SK-N-SH (cell line): Measurements from ENCODE around the gene S100A13. TPM values are rescaled to one million over a fixed set of nuclear protein-coding genes. Genes with fewer than 3 reads are reported as not detected.
"Not testable (repeated sequence)": the region's sequence is repeated elsewhere in the genome, so short reads cannot be mapped to it uniquely, and the experiment has no call there.

ENCODE experiments used
- CTCF ChIA-PET: fragments of 300-600, 350-600 bp; formaldehyde crosslinking; extraction: SDS; loops from one replicate; lab custom pipeline; 2021; lab: Yijun Ruan, JAX
- POLR2A ChIA-PET: fragments of 350-600 bp; sonication (Branson Sonifier 250); formaldehyde crosslinking; extraction: SDS; loops from one replicate; lab custom pipeline; 2020; ENCODE audit warnings: antibody characterized with exemption, inconsistent platforms; lab: Yijun Ruan, JAX
- DNase-seq: peaks from one replicate; pipeline ENCODE4 v3.0.0; 2012
- H2AFZ ChIP-seq: fragments of 200-600 bp; sonication (generic); 2 replicates; pipeline ENCODE4 v1.8.1; 2016; ENCODE audit warnings: antibody characterized with exemption, mild to moderate bottlenecking, low read depth
- H3F3A ChIP-seq: fragments of 200-600 bp; sonication (generic); replicated peaks from 2 replicates; pipeline ENCODE3; 2016; ENCODE audit warnings: antibody characterized with exemption, mild to moderate bottlenecking; ENCODE audit not compliant: insufficient read depth
- H3K27ac ChIP-seq, 2 experiments: fragments of 200-500 bp in 1 of 2; fragments of 200-600 bp in 1 of 2; sonication (Bioruptor generic) in 1 of 2; sonication (generic), shearing (Covaris generic) in 1 of 2; 2 replicates each; pipeline versions ENCODE4 v1.5.1 to v1.6.1; 2014 to 2016; ENCODE audit warnings: low read depth in 2 of 2, inconsistent platforms in 1 of 2, low read length in 1 of 2, mild to moderate bottlenecking in 1 of 2, mixed read lengths in 1 of 2
- H3K27me3 ChIP-seq: fragments of 200-600 bp; sonication (generic), shearing (Covaris generic); 2 replicates; pipeline ENCODE4 v1.6.1; 2016; ENCODE audit warnings: mixed run types; ENCODE audit not compliant: insufficient read depth
- H3K36me3 ChIP-seq, 2 experiments: fragments of 200-500 bp in 1 of 2; fragments of 200-600 bp in 1 of 2; sonication (Bioruptor generic) in 1 of 2; sonication (generic) in 1 of 2; replicated peaks in 1 of 2; 2 replicates each; pipeline versions ENCODE3 to v1.5.1; 2014 to 2016; ENCODE audit warnings: low read length in 1 of 2, mild to moderate bottlenecking in 1 of 2; ENCODE audit not compliant: insufficient read depth in 2 of 2, control insufficient read depth in 1 of 2
- H3K4me1 ChIP-seq, 2 experiments: fragments of 200-500 bp in 1 of 2; fragments of 200-600 bp in 1 of 2; sonication (Bioruptor generic) in 1 of 2; sonication (generic), shearing (Covaris generic) in 1 of 2; 2 replicates each; pipeline versions ENCODE4 v1.5.1 to v1.6.1; 2014 to 2016; ENCODE audit warnings: low read depth in 1 of 2, low read length in 1 of 2, mixed run types in 1 of 2; ENCODE audit not compliant: insufficient read depth in 2 of 2, control insufficient read depth in 1 of 2
- H3K4me2 ChIP-seq: fragments of 200-600 bp; sonication (generic), shearing (Covaris generic); 2 replicates; pipeline ENCODE4 v1.6.1; 2017; ENCODE audit warnings: mixed run types
- H3K4me3 ChIP-seq, 2 experiments: fragments of 200-500 bp in 1 of 2; fragments of 200-600 bp in 1 of 2; sonication (Bioruptor generic) in 1 of 2; sonication (generic), shearing (Covaris generic) in 1 of 2; 2 replicates each; pipeline versions ENCODE4 v1.5.1 to v1.8.1; 2014 to 2016; ENCODE audit warnings: low read depth in 2 of 2, inconsistent platforms in 1 of 2, low read length in 1 of 2, mild to moderate bottlenecking in 1 of 2, mixed read lengths in 1 of 2, moderate library complexity in 1 of 2
- H3K79me2 ChIP-seq: fragments of 200-600 bp; sonication (generic); 2 replicates; pipeline ENCODE4 v1.8.1; 2017; ENCODE audit warnings: mild to moderate bottlenecking; ENCODE audit not compliant: insufficient read depth
- H3K9ac ChIP-seq: fragments of 200-600 bp; sonication (generic); 2 replicates; pipeline ENCODE4 v1.6.1; 2017; ENCODE audit warnings: mixed run types
- H3K9me2 ChIP-seq: fragments of 200-600 bp; sonication (generic); 2 replicates; pipeline ENCODE4 v1.6.1; 2017; ENCODE audit warnings: mixed run types
- H3K9me3 ChIP-seq: fragments of 200-600 bp; sonication (generic); 2 replicates; pipeline ENCODE4 v1.6.1; 2017; ENCODE audit warnings: mixed run types, mild to moderate bottlenecking, moderate library complexity
- H4K20me1 ChIP-seq: fragments of 200-600 bp; sonication (generic); 2 replicates; pipeline ENCODE4 v1.6.1; 2017; ENCODE audit warnings: mild to moderate bottlenecking, mixed run types; ENCODE audit not compliant: insufficient read depth
- FOXJ3 ChIP-seq: sonication (generic); formaldehyde crosslinking; IDR thresholded peaks from 2 replicates; pipeline ENCODE4 v1.5.1; 2020; ENCODE audit warnings: mild to moderate bottlenecking, missing genetic modification reagents
- FOXM1 ChIP-seq: IDR thresholded peaks from 2 replicates; pipeline ENCODE4 v1.4.0; 2012; ENCODE audit warnings: low read depth, mild to moderate bottlenecking
- JUND ChIP-seq: IDR thresholded peaks from 2 replicates; pipeline ENCODE4 v1.4.0; 2012
- MAX ChIP-seq: IDR thresholded peaks from 2 replicates; pipeline ENCODE4 v1.4.0; 2012; ENCODE audit warnings: low read depth
- MXI1 ChIP-seq: IDR thresholded peaks from 2 replicates; pipeline ENCODE4 v1.6.1; 2012; ENCODE audit warnings: mild to moderate bottlenecking, low read depth, low read length, improper control_type of control experiment
- NFIC ChIP-seq: IDR thresholded peaks from 2 replicates; pipeline ENCODE4 v1.4.0; 2012; ENCODE audit warnings: borderline replicate concordance
- NRF1 ChIP-seq: IDR thresholded peaks from 2 replicates; pipeline ENCODE4 v1.6.1; 2012; ENCODE audit warnings: low read depth, mild to moderate bottlenecking, low read length
- RAD21 ChIP-seq: IDR thresholded peaks from 2 replicates; pipeline ENCODE4 v1.6.1; 2012; ENCODE audit warnings: mild to moderate bottlenecking, low read length
- REST ChIP-seq: IDR thresholded peaks from 2 replicates; pipeline ENCODE4 v1.6.1; 2012; ENCODE audit warnings: mild to moderate bottlenecking, low read depth, low read length, moderate library complexity
- SIN3A ChIP-seq: IDR thresholded peaks from 2 replicates; pipeline ENCODE4 v1.6.1; 2012; ENCODE audit warnings: low read depth, mild to moderate bottlenecking, low read length, moderate library complexity, borderline replicate concordance
- WGBS: methylation state at CpG from one replicate; pipeline ENCODE4 v1.1.6; 2017; ENCODE audit warnings: low lambda C conversion rate; 5-methylcytosine and 5-hydroxymethylcytosine counted together
- polyA plus RNA-seq, 3 experiments: library from polyadenylated mRNA; depleted of rRNA; stranded (reverse); fragments of >200 nt; gene quantifications; 2 replicates each; pipeline ENCODE4 v1.2.3, GENCODE V29; 2012

S100A13 gene
- polyA plus RNA-seq, 1 of the 3 experiments (the other 2 are of a cell fraction) = 12.3 TPM

GRCh38 chr1:153583976-153584375 lies 43.3 kb downstream of the S100A13 start:
- Histone ChIP-seq H2AFZ (peak overlapping the region; percentile 7; the same call in 1 of the 2 replicates), H4K20me1 (no peaks in the 10 kb centered on the region), H3K9ac (no peak overlapping the region), H3K4me1 (peaks cover 3 to 6% of the 10 kb centered on the region in 2 experiments; a peak in 2 of 4 replicates), H3K79me2 (no peaks in the 10 kb centered on the region; the same call in 1 of the 2 replicates), H3F3A (no peaks in the 10 kb centered on the region), H3K9me3 (no peaks in the 10 kb centered on the region), H3K4me3 (no peak overlapping the region), H3K9me2 (no peaks in the 10 kb centered on the region), H3K27ac (no peak overlapping the region), H3K36me3 (no peaks in the 10 kb centered on the region), H3K27me3 (no peaks in the 10 kb centered on the region), H3K4me2 (no peak overlapping the region)
- 93% methylated on average over 2 of the region's 2 CpGs for WGBS
- DNase-seq = no peak
- CTCF ChIA-PET = no interaction called here
- POLR2A ChIA-PET = no interaction called here
- TF ChIP-seq JUND = no peak
- no peak for TF ChIP-seq NRF1
- TF ChIP-seq FOXJ3 (CRISPR knock-in tag) = no peak
- TF ChIP-seq MXI1 = no peak
- TF ChIP-seq SIN3A = no peak

GRCh38 chr1:153583514-153583913 lies 43.8 kb downstream of the S100A13 start:
- WGBS = 80% methylated on average over 2 of the region's 3 CpGs
- H2AFZ ChIP-seq, H4K20me1 ChIP-seq, H3K36me3 ChIP-seq, CTCF ChIA-PET, H3K9me2 ChIP-seq, H3K4me2 ChIP-seq, H3K27ac ChIP-seq, DNase-seq, H3K9me3 ChIP-seq, H3K4me1 ChIP-seq, H3K79me2 ChIP-seq, H3K9ac ChIP-seq, H3F3A ChIP-seq, POLR2A ChIA-PET, H3K27me3 ChIP-seq, H3K4me3 ChIP-seq: not testable (repeated sequence)

- POLR2A ChIA-PET, H3K4me3 ChIP-seq, H3K79me2 ChIP-seq, DNase-seq, H4K20me1 ChIP-seq, H2AFZ ChIP-seq, H3K9ac ChIP-seq, H3K9me3 ChIP-seq, H3F3A ChIP-seq, H3K4me2 ChIP-seq, H3K27me3 ChIP-seq, H3K36me3 ChIP-seq, H3K27ac ChIP-seq, CTCF ChIA-PET, H3K9me2 ChIP-seq: not testable (repeated sequence)
- H3K4me1 ChIP-seq = peaks cover 3 to 15% of the 10 kb centered on the region in 2 experiments
- WGBS = 90% methylated on average over 2 of the region's 34 CpGs
Measured at GRCh38 chr1:153582836-153583235, 44.5 kb downstream of the S100A13 start.

- CTCF ChIA-PET = interaction anchor here (0.5 to 4.3 kb wide), 5 partner anchors 11 to 227 kb away, joined by 3 to 31 read pairs (median 3); no protein-coding TSS in a partner anchor
- Histone ChIP-seq H2AFZ (peak overlapping the region; percentile 42), H3K27ac (peak overlapping the region in 1 of 2 experiments; percentile 68; a peak in 2 of 4 replicates), H3K4me1 (peaks cover 0 to 16% of the 10 kb centered on the region in 2 experiments; a peak in 2 of 4 replicates), H3K9me3 (no peaks in the 10 kb centered on the region), H3K36me3 (no peaks in the 10 kb centered on the region), H3K9ac (no peak overlapping the region; the same call in 1 of the 2 replicates), H4K20me1 (no peaks in the 10 kb centered on the region), H3K4me3 (no peak overlapping the region), H3K79me2 (no peaks in the 10 kb centered on the region; the same call in 1 of the 2 replicates), H3F3A (no peaks in the 10 kb centered on the region), H3K27me3 (no peaks in the 10 kb centered on the region), H3K4me2 (peak overlapping the region; percentile 57; the same call in 1 of the 2 replicates), H3K9me2 (no peaks in the 10 kb centered on the region)
- POLR2A ChIA-PET = no interaction called here
- 90% methylated on average over 3 of the region's 3 CpGs for WGBS
- DNase-seq = no peak
- TF ChIP-seq FOXJ3 (CRISPR knock-in tag) (no peak), MXI1 (no peak), JUND (no peak), RAD21 (no peak), REST (no peak), MAX (no peak), FOXM1 (no peak), NFIC (no peak)
Measured at GRCh38 chr1:153578936-153579335, 48.4 kb downstream of the S100A13 start.
